H9 (cell line): ENCODE measurements around the gene LRRC71. TPM values are rescaled to one million over a fixed set of nuclear protein-coding genes. Genes with fewer than 3 reads are reported as not detected.

Experiments
- DNase-seq: peaks from one replicate; pipeline ENCODE4 v3.0.0-alpha.2; 2017
- H2AFZ ChIP-seq: one replicate; pipeline ENCODE4 v1.6.1; 2013; ENCODE audit warnings: mild to moderate bottlenecking, low read length, control low read depth, moderate library complexity
- H2AK5ac ChIP-seq: 2 replicates; pipeline ENCODE4 v1.6.1; 2013; ENCODE audit warnings: low read length, control low read depth, mixed read lengths; ENCODE audit not compliant: insufficient read length
- H2BK120ac ChIP-seq: one replicate; pipeline ENCODE4 v1.6.1; 2013; ENCODE audit warnings: low read depth, mild to moderate bottlenecking, low read length, control low read depth, inconsistent platforms; ENCODE audit not compliant: poor library complexity, severe bottlenecking
- H2BK12ac ChIP-seq: 2 replicates; pipeline ENCODE4 v1.6.1; 2013; ENCODE audit warnings: low read length, control low read depth, mixed read lengths, low read depth; ENCODE audit not compliant: insufficient read length
- H2BK15ac ChIP-seq: 2 replicates; pipeline ENCODE4 v1.6.1; 2013; ENCODE audit warnings: low read depth, low read length, control low read depth
- H2BK20ac ChIP-seq: one replicate; pipeline ENCODE4 v1.6.1; 2013; ENCODE audit warnings: low read depth, mild to moderate bottlenecking, low read length, control low read depth, inconsistent platforms; ENCODE audit not compliant: poor library complexity, severe bottlenecking
- H2BK5ac ChIP-seq: 2 replicates; pipeline ENCODE4 v1.6.1; 2013; ENCODE audit warnings: low read length, control low read depth, mixed read lengths; ENCODE audit not compliant: insufficient read length
- H3K14ac ChIP-seq: 2 replicates; pipeline ENCODE4 v1.6.1; 2013; ENCODE audit warnings: low read length, control low read depth; ENCODE audit not compliant: insufficient read depth
- H3K18ac ChIP-seq: 2 replicates; pipeline ENCODE4 v1.6.1; 2013; ENCODE audit warnings: low read depth, mild to moderate bottlenecking, mixed read lengths, low read length, control low read depth; ENCODE audit not compliant: insufficient read length
- H3K23ac ChIP-seq: 2 replicates; pipeline ENCODE4 v1.6.1; 2013; ENCODE audit warnings: low read length, control low read depth, mixed read lengths, low read depth; ENCODE audit not compliant: insufficient read length
- H3K23me2 ChIP-seq: 2 replicates; pipeline ENCODE4 v1.6.1; 2013; ENCODE audit warnings: low read depth, mild to moderate bottlenecking, mixed read lengths, low read length, control low read depth; ENCODE audit not compliant: insufficient read length, poor library complexity, severe bottlenecking
- H3K27ac ChIP-seq: 2 replicates; pipeline ENCODE4 v1.5.1; 2013; ENCODE audit warnings: low read length, control low read depth, mixed read lengths, low read depth; ENCODE audit not compliant: insufficient read length
- H3K27me3 ChIP-seq: 2 replicates; pipeline ENCODE4 v1.6.1; 2013; ENCODE audit warnings: low read length, control low read depth, inconsistent platforms; ENCODE audit not compliant: insufficient read depth
- H3K4ac ChIP-seq: 2 replicates; pipeline ENCODE4 v1.6.1; 2013; ENCODE audit warnings: low read depth, mild to moderate bottlenecking, control low read depth, inconsistent platforms, low read length, moderate library complexity
- H3K4me1 ChIP-seq: 2 replicates; pipeline ENCODE4 v1.6.1; 2013; ENCODE audit warnings: low read length, control low read depth, inconsistent platforms; ENCODE audit not compliant: insufficient read depth
- H3K4me2 ChIP-seq: 2 replicates; pipeline ENCODE4 v1.6.1; 2013; ENCODE audit warnings: low read length, control low read depth, mixed read lengths; ENCODE audit not compliant: insufficient read length, insufficient read depth
- H3K56ac ChIP-seq: 2 replicates; pipeline ENCODE4 v1.6.1; 2013; ENCODE audit warnings: low read depth, mild to moderate bottlenecking, mixed read lengths, low read length, control low read depth; ENCODE audit not compliant: insufficient read length
- H3K79me1 ChIP-seq: 2 replicates; pipeline ENCODE4 v1.6.1; 2013; ENCODE audit warnings: low read depth, mild to moderate bottlenecking, moderate library complexity, low read length, control low read depth, inconsistent platforms; ENCODE audit not compliant: insufficient read depth, poor library complexity, severe bottlenecking
- H3K79me2 ChIP-seq: 2 replicates; pipeline ENCODE4 v1.6.1; 2013; ENCODE audit warnings: low read length, control low read depth, inconsistent platforms; ENCODE audit not compliant: insufficient read depth
- H3K9ac ChIP-seq: 2 replicates; pipeline ENCODE4 v1.6.1; 2013; ENCODE audit warnings: low read length, control low read depth, mixed read lengths; ENCODE audit not compliant: insufficient read length; ENCODE audit errors: extremely low read depth
- H3K9me3 ChIP-seq: one replicate; pipeline ENCODE4 v1.6.1; 2013; ENCODE audit warnings: low read depth, low read length, inconsistent platforms; ENCODE audit not compliant: control insufficient read depth
- H3T11ph ChIP-seq: one replicate; pipeline ENCODE4 v1.6.1; 2013; ENCODE audit warnings: mild to moderate bottlenecking, low read length, control low read depth, inconsistent platforms
- H4K20me1 ChIP-seq: one replicate; pipeline ENCODE4 v1.6.1; 2013; ENCODE audit not compliant: control insufficient read depth, insufficient read length, insufficient read depth
- H4K5ac ChIP-seq: 2 replicates; pipeline ENCODE4 v1.6.1; 2013; ENCODE audit warnings: low read depth, mild to moderate bottlenecking, mixed read lengths, low read length, control low read depth; ENCODE audit not compliant: insufficient read length
- H4K8ac ChIP-seq: replicated peaks from 2 replicates; pipeline ENCODE4 v1.6.1; 2013; ENCODE audit warnings: low read length, control low read depth, mixed read lengths, low read depth; ENCODE audit not compliant: insufficient read length
- H4K91ac ChIP-seq: 2 replicates; pipeline ENCODE4 v1.6.1; 2013; ENCODE audit warnings: low read depth, mild to moderate bottlenecking, moderate library complexity, mixed read lengths, low read length, control low read depth; ENCODE audit not compliant: insufficient read length
- H3K27ac Mint-ChIP-seq, 3 experiments: 2 replicates in 2 of 3; 3 replicates in 1 of 3; pipeline ENCODE4 v1.8.0; 2020 to 2021; ENCODE audit warnings: mixed read lengths in 3 of 3, mild to moderate bottlenecking in 1 of 3, moderate library complexity in 1 of 3
- H3K27me3 Mint-ChIP-seq: 2 replicates; pipeline ENCODE4 v1.8.0; 2021; ENCODE audit warnings: low read depth, mild to moderate bottlenecking, moderate library complexity, mixed read lengths
- H3K36me3 Mint-ChIP-seq, 3 experiments: 2 replicates in 2 of 3; 3 replicates in 1 of 3; pipeline ENCODE4 v1.8.0; 2020 to 2021; ENCODE audit warnings: low read depth in 3 of 3, mixed read lengths in 3 of 3; ENCODE audit not compliant: insufficient read depth in 1 of 3
- H3K4me1 Mint-ChIP-seq, 2 experiments: 2 replicates each; pipeline ENCODE4 v1.8.0; 2020; ENCODE audit warnings: mixed read lengths in 2 of 2
- H3K4me3 Mint-ChIP-seq, 2 experiments: 2 replicates in 1 of 2; 3 replicates in 1 of 2; pipeline ENCODE4 v1.8.0; 2020 to 2021; ENCODE audit warnings: mild to moderate bottlenecking in 2 of 2, mixed read lengths in 2 of 2, moderate library complexity in 1 of 2
- H3K9me3 Mint-ChIP-seq, 2 experiments: 2 replicates in 1 of 2; 3 replicates in 1 of 2; pipeline ENCODE4 v1.8.0; 2020; ENCODE audit warnings: mild to moderate bottlenecking in 2 of 2, mixed read lengths in 2 of 2, moderate library complexity in 1 of 2
- WGBS: extraction: QIAGEN DNeasy Blood & Tissue Kit; methylation state at CpG from one replicate; pipeline ENCODE4 v1.1.7; 2013; ENCODE audit warnings: missing lambda C conversion rate, low lambda C conversion rate, mixed read lengths; ENCODE audit not compliant: insufficient read length; ENCODE audit errors: extremely low coverage; 5-methylcytosine and 5-hydroxymethylcytosine counted together
- total RNA-seq: library from RNA; stranded (reverse); gene quantifications from 2 replicates; pipeline ENCODE4 v1.2.1, GENCODE V29; 2021
- TF ChIP-seq, protein P1 (sequence below): fragments of 200-600 bp; sonication (generic); conservative IDR thresholded peaks from 3 replicates; pipeline ENCODE4 v1.8.0; 2021; ENCODE audit warnings: antibody characterized with exemption, mild to moderate bottlenecking

Gene LRRC71
- total RNA-seq, 1 experiment from 2014 or later: not detected

DNA sequence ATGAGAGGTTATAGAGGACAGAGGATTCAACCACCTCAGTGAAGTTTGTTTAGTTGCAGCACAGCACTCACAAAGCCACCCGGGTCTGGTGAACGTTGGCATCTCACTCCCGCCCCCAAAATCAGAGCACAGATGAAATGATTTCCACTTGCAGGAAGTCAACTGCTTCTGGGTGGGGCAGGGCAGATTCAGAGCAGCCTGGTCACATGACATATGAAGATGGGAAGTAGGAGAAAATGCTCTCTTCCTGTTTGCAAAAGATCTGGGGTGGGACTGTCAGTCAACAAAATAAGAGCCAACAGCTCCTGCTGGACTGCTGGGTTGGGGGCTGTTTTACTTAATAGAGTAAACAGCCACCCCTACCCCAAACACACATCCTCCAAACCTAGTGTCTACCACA is 43.2 kb downstream of the LRRC71 start:
- DNase-seq: no peak
- Mint-ChIP-seq H3K27me3 (no peaks in the 10 kb centered on the region), H3K27ac (peak overlapping the region in 1 of 3 experiments; percentile 62; a peak in 1 of 7 replicates), H3K9me3 (no peaks in the 10 kb centered on the region), H3K36me3 (peaks cover 15 to 85% (median 65%) of the 10 kb centered on the region in 3 experiments; a peak in 6 of 7 replicates), H3K4me1 (no peaks in the 10 kb centered on the region), H3K4me3 (no peak overlapping the region)
- no CpG with 5 or more reads among the region's 3 CpGs for WGBS
- Histone ChIP-seq H3K27me3 (no peaks in the 10 kb centered on the region), H4K8ac (no peak overlapping the region), H3K4me1 (no peaks in the 10 kb centered on the region), H3K27ac (no peak overlapping the region), H4K91ac (no peak overlapping the region), H3K9me3 (no peaks in the 10 kb centered on the region), H2AFZ (no peak overlapping the region), H4K5ac (no peak overlapping the region), H3T11ph (no peak overlapping the region), H3K14ac (no peak overlapping the region), H2BK5ac (no peak overlapping the region), H3K23me2 (no peaks in the 10 kb centered on the region), H2BK15ac (no peak overlapping the region), H3K4ac (no peak overlapping the region), H2BK120ac (no peak overlapping the region), H3K9ac (no peak overlapping the region), H3K18ac (no peak overlapping the region), H2AK5ac (no peak overlapping the region), H3K23ac (no peak overlapping the region), H3K79me2 (no peaks in the 10 kb centered on the region), H4K20me1 (no peaks in the 10 kb centered on the region), H2BK12ac (no peak overlapping the region), H3K4me2 (no peak overlapping the region), H3K79me1 (no peaks in the 10 kb centered on the region), H2BK20ac (no peak overlapping the region), H3K56ac (no peak overlapping the region)
- TF ChIP-seq, protein P1, sequence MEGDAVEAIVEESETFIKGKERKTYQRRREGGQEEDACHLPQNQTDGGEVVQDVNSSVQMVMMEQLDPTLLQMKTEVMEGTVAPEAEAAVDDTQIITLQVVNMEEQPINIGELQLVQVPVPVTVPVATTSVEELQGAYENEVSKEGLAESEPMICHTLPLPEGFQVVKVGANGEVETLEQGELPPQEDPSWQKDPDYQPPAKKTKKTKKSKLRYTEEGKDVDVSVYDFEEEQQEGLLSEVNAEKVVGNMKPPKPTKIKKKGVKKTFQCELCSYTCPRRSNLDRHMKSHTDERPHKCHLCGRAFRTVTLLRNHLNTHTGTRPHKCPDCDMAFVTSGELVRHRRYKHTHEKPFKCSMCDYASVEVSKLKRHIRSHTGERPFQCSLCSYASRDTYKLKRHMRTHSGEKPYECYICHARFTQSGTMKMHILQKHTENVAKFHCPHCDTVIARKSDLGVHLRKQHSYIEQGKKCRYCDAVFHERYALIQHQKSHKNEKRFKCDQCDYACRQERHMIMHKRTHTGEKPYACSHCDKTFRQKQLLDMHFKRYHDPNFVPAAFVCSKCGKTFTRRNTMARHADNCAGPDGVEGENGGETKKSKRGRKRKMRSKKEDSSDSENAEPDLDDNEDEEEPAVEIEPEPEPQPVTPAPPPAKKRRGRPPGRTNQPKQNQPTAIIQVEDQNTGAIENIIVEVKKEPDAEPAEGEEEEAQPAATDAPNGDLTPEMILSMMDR: no peak
